HEK293 (cell line): Measurements from ENCODE around the gene NLRP6.

Experiments
- CTCF ChIA-PET: fragments of 350-600 bp; formaldehyde crosslinking; extraction: SDS; loops from one replicate; lab custom pipeline; 2021; ENCODE audit warnings: antibody characterized with exemption; lab: Yijun Ruan, JAX
- POLR2A ChIA-PET: fragments of 300-600 bp; formaldehyde crosslinking; extraction: SDS; loops from one replicate; lab custom pipeline; 2020; ENCODE audit warnings: antibody characterized with exemption, inconsistent platforms; lab: Yijun Ruan, JAX
- H3K27ac ChIP-seq: fragments of 200-500 bp; sonication (Bioruptor generic); 2 replicates; pipeline ENCODE4 v1.5.1; 2014; ENCODE audit warnings: low read depth, low read length, control low read depth, inconsistent platforms; ENCODE audit errors: extremely low read depth
- H3K36me3 ChIP-seq, 2 experiments: fragments of 200-500 bp in 1 of 2; sonication (Bioruptor generic) in 1 of 2; 1 replicate in 1 of 2; 2 replicates in 1 of 2; pipeline ENCODE4 v1.5.1; 2014 to 2017; ENCODE audit warnings: inconsistent platforms in 2 of 2, low read length in 2 of 2; ENCODE audit not compliant: control insufficient read depth in 2 of 2, insufficient read depth in 1 of 2
- H3K4me1 ChIP-seq: fragments of 200-500 bp; sonication (Bioruptor generic); 2 replicates; pipeline ENCODE4 v1.5.1; 2014; ENCODE audit warnings: mild to moderate bottlenecking, low read length, inconsistent platforms; ENCODE audit not compliant: control insufficient read depth, insufficient read depth
- H3K4me3 ChIP-seq: 2 replicates; pipeline ENCODE4 v1.5.1; 2011; ENCODE audit warnings: low read depth, mild to moderate bottlenecking, control low read depth, low read length, moderate library complexity
- H3K9me3 ChIP-seq: fragments of 200-500 bp; sonication (Bioruptor generic); 2 replicates; pipeline ENCODE4 v1.5.1; 2014; ENCODE audit warnings: low read depth, low read length, inconsistent platforms; ENCODE audit not compliant: control insufficient read depth, insufficient read depth
- IKZF3 ChIP-seq: fragments of 450-650 bp; IDR thresholded peaks from 2 replicates; pipeline ENCODE4 v1.5.0; 2018; ENCODE audit warnings: missing biosample characterization, mild to moderate bottlenecking, missing genetic modification characterization, moderate library complexity
- KLF17 ChIP-seq: fragments of 450-650 bp; formaldehyde crosslinking; IDR thresholded peaks from 2 replicates; pipeline ENCODE4 v1.5.1; 2016; ENCODE audit warnings: missing biosample characterization, missing genetic modification characterization
- KLF7 ChIP-seq: fragments of 450-650 bp; formaldehyde crosslinking; IDR thresholded peaks from 2 replicates; pipeline ENCODE4 v1.5.1; 2016; ENCODE audit warnings: missing biosample characterization, missing genetic modification characterization, borderline replicate concordance
- SP7 ChIP-seq: fragments of 450-650 bp; formaldehyde crosslinking; IDR thresholded peaks from 2 replicates; pipeline ENCODE4 v1.5.1; 2016; ENCODE audit warnings: missing biosample characterization, missing genetic modification characterization
- WT1 ChIP-seq: fragments of 450-650 bp; formaldehyde crosslinking; IDR thresholded peaks from 2 replicates; pipeline ENCODE4 v1.5.1; 2016; ENCODE audit warnings: missing biosample characterization, missing genetic modification characterization
- ZBTB17 ChIP-seq: fragments of 450-650 bp; formaldehyde crosslinking; IDR thresholded peaks from 2 replicates; pipeline ENCODE4 v1.5.1; 2016; ENCODE audit warnings: missing biosample characterization, missing genetic modification characterization
- ZNF10 ChIP-seq: fragments of 450-650 bp; formaldehyde crosslinking; IDR thresholded peaks from 2 replicates; pipeline ENCODE4 v1.5.1; 2017; ENCODE audit warnings: missing biosample characterization, missing genetic modification characterization
- ZNF341 ChIP-seq: fragments of 450-650 bp; formaldehyde crosslinking; IDR thresholded peaks from 2 replicates; pipeline ENCODE4; 2016; ENCODE audit warnings: low read depth, missing biosample characterization, missing genetic modification characterization
- ZNF350 ChIP-seq: fragments of 450-650 bp; formaldehyde crosslinking; IDR thresholded peaks from 2 replicates; pipeline ENCODE4 v1.5.0; 2017; ENCODE audit warnings: missing biosample characterization, mild to moderate bottlenecking, missing genetic modification characterization
- ZNF366 ChIP-seq: fragments of 450-650 bp; formaldehyde crosslinking; conservative IDR thresholded peaks from 2 replicates; pipeline ENCODE4 v1.5.1; 2016; ENCODE audit warnings: missing biosample characterization, missing genetic modification characterization
- ZNF514 ChIP-seq: fragments of 450-650 bp; formaldehyde crosslinking; IDR thresholded peaks from 2 replicates; pipeline ENCODE4 v1.5.1; 2016; ENCODE audit warnings: missing biosample characterization, missing genetic modification characterization
- ZNF530 ChIP-seq: fragments of 450-650 bp; formaldehyde crosslinking; IDR thresholded peaks from 2 replicates; pipeline ENCODE4 v1.5.1; 2016; ENCODE audit warnings: low read depth, missing biosample characterization, missing genetic modification characterization
- ZNF561 ChIP-seq: fragments of 450-650 bp; IDR thresholded peaks from 2 replicates; pipeline ENCODE4 v1.5.1; 2018; ENCODE audit warnings: missing biosample characterization, missing genetic modification characterization, borderline replicate concordance
- ZNF610 ChIP-seq: fragments of 450-650 bp; formaldehyde crosslinking; IDR thresholded peaks from 2 replicates; pipeline ENCODE4 v1.5.1; 2016; ENCODE audit warnings: missing biosample characterization, missing genetic modification characterization, borderline replicate concordance
- ZNF626 ChIP-seq: fragments of 450-650 bp; sonication (Bioruptor Pico); formaldehyde crosslinking; IDR thresholded peaks from 2 replicates; pipeline ENCODE4 v1.5.1; 2018; ENCODE audit warnings: missing biosample characterization, missing genetic modification characterization, inconsistent platforms
- ZNF664 ChIP-seq: fragments of 450-650 bp; formaldehyde crosslinking; IDR thresholded peaks from 2 replicates; pipeline ENCODE4 v1.5.1; 2016; ENCODE audit warnings: missing biosample characterization, missing genetic modification characterization
- ZNF791 ChIP-seq: fragments of 450-650 bp; formaldehyde crosslinking; IDR thresholded peaks from 2 replicates; pipeline ENCODE4 v1.5.1; 2016; ENCODE audit warnings: missing biosample characterization, missing genetic modification characterization
- ZNF837 ChIP-seq: fragments of 450-650 bp; formaldehyde crosslinking; IDR thresholded peaks from 2 replicates; pipeline ENCODE4 v1.5.1; 2016; ENCODE audit warnings: missing biosample characterization, missing genetic modification characterization
- ZSCAN30 ChIP-seq: fragments of 450-650 bp; IDR thresholded peaks from 2 replicates; pipeline ENCODE4 v1.5.1; 2018; ENCODE audit warnings: missing biosample characterization, mild to moderate bottlenecking, missing genetic modification characterization, moderate library complexity
- TF ChIP-seq, protein P1 (sequence below): fragments of 450-650 bp; formaldehyde crosslinking; IDR thresholded peaks from 2 replicates; pipeline ENCODE4 v1.5.1; 2016; ENCODE audit warnings: missing biosample characterization, missing genetic modification characterization, low read depth
- TF ChIP-seq, protein P2 (sequence below): fragments of 450-650 bp; formaldehyde crosslinking; IDR thresholded peaks from 2 replicates; pipeline ENCODE4 v1.5.1; 2016; ENCODE audit warnings: missing biosample characterization, missing genetic modification characterization, borderline replicate concordance
- TF ChIP-seq, protein P3 (sequence below): fragments of 450-650 bp; formaldehyde crosslinking; IDR thresholded peaks from 2 replicates; pipeline ENCODE4 v1.5.1; 2016; ENCODE audit warnings: missing biosample characterization, missing genetic modification characterization

Gene NLRP6

GRCh38 chr11:255176-255575 is 23.0 kb upstream of the NLRP6 start:
- POLR2A ChIA-PET, result interaction anchor here (1.6 kb wide), 1 partner anchor 48 kb away, joined by 5 read pairs; the partner anchor contains the start of genes BET1L and RIC8A

GRCh38 chr11:255816-256215 is 22.4 kb upstream of the NLRP6 start:
- Histone ChIP-seq H3K36me3 (peaks cover 0 to 32% of the 10 kb centered on the region in 2 experiments; a peak in 1 of 3 replicates), H3K4me3 (no peak overlapping the region), H3K4me1 (no peaks in the 10 kb centered on the region), H3K9me3 (no peaks in the 10 kb centered on the region), H3K27ac (no peak overlapping the region)
- ChIA-PET POLR2A (no interaction called here), CTCF (interaction anchor here (0.9 kb wide), 1 partner anchor 12 kb away, joined by 3 read pairs; no protein-coding TSS in a partner anchor)
- TF ChIP-seq ZBTB17 (tag by site-specific recombination) (peak; percentile 93), ZNF366 (tag by site-specific recombination) (peak; percentile 97), KLF7 (tag by site-specific recombination) (no peak)

More at GRCh38 chr11:255176-255575, 23.0 kb upstream of the NLRP6 start:
- Histone ChIP-seq H3K27ac (no peak overlapping the region), H3K4me1 (no peaks in the 10 kb centered on the region), H3K36me3 (peaks cover 0 to 38% of the 10 kb centered on the region in 2 experiments; a peak in 1 of 3 replicates), H3K9me3 (no peaks in the 10 kb centered on the region), H3K4me3 (no peak overlapping the region)
- CTCF ChIA-PET, result interaction anchor here (0.6 to 0.9 kb wide), 3 partner anchors 12 to 36 kb away, joined by 3 to 4 read pairs (median 3); no protein-coding TSS in a partner anchor
- no peak for TF ChIP-seq ZNF837
- TF ChIP-seq SP7 (tag by site-specific recombination), result no peak
- TF ChIP-seq, protein P1, sequence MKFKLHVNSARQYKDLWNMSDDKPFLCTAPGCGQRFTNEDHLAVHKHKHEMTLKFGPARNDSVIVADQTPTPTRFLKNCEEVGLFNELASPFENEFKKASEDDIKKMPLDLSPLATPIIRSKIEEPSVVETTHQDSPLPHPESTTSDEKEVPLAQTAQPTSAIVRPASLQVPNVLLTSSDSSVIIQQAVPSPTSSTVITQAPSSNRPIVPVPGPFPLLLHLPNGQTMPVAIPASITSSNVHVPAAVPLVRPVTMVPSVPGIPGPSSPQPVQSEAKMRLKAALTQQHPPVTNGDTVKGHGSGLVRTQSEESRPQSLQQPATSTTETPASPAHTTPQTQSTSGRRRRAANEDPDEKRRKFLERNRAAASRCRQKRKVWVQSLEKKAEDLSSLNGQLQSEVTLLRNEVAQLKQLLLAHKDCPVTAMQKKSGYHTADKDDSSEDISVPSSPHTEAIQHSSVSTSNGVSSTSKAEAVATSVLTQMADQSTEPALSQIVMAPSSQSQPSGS (tag by site-specific recombination), result no peak
- no peak for TF ChIP-seq IKZF3 (tag by site-specific recombination)
- TF ChIP-seq ZSCAN30 (tag by site-specific recombination), result no peak
- TF ChIP-seq, protein P2, sequence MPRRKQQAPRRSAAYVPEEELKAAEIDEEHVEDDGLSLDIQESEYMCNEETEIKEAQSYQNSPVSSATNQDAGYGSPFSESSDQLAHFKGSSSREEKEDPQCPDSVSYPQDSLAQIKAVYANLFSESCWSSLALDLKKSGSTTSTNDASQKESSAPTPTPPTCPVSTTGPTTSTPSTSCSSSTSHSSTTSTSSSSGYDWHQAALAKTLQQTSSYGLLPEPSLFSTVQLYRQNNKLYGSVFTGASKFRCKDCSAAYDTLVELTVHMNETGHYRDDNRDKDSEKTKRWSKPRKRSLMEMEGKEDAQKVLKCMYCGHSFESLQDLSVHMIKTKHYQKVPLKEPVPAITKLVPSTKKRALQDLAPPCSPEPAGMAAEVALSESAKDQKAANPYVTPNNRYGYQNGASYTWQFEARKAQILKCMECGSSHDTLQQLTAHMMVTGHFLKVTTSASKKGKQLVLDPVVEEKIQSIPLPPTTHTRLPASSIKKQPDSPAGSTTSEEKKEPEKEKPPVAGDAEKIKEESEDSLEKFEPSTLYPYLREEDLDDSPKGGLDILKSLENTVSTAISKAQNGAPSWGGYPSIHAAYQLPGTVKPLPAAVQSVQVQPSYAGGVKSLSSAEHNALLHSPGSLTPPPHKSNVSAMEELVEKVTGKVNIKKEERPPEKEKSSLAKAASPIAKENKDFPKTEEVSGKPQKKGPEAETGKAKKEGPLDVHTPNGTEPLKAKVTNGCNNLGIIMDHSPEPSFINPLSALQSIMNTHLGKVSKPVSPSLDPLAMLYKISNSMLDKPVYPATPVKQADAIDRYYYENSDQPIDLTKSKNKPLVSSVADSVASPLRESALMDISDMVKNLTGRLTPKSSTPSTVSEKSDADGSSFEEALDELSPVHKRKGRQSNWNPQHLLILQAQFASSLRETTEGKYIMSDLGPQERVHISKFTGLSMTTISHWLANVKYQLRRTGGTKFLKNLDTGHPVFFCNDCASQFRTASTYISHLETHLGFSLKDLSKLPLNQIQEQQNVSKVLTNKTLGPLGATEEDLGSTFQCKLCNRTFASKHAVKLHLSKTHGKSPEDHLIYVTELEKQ (tag by site-specific recombination), result no peak
- no peak for TF ChIP-seq ZNF561 (tag by site-specific recombination)
- no peak for TF ChIP-seq ZNF10 (tag by site-specific recombination)
- TF ChIP-seq ZNF341 (tag by site-specific recombination), result no peak
- no peak for TF ChIP-seq ZNF514 (tag by site-specific recombination)
- no peak for TF ChIP-seq ZNF610
- no peak for TF ChIP-seq WT1 (tag by site-specific recombination)

GRCh38 chr11:256952-257737 is 21.1 kb upstream of the NLRP6 start:
- Histone ChIP-seq H3K27ac (no peak overlapping the region), H3K9me3 (no peaks in the 10 kb centered on the region), H3K36me3 (peaks cover 0 to 18% of the 10 kb centered on the region in 2 experiments; a peak in 1 of 3 replicates), H3K4me3 (no peak overlapping the region), H3K4me1 (no peaks in the 10 kb centered on the region)
- POLR2A ChIA-PET, result no interaction called here
- CTCF ChIA-PET, result interaction anchor here (0.6 kb wide), 1 partner anchor 47 kb away, joined by 5 read pairs; no protein-coding TSS in a partner anchor
- TF ChIP-seq, protein P3, sequence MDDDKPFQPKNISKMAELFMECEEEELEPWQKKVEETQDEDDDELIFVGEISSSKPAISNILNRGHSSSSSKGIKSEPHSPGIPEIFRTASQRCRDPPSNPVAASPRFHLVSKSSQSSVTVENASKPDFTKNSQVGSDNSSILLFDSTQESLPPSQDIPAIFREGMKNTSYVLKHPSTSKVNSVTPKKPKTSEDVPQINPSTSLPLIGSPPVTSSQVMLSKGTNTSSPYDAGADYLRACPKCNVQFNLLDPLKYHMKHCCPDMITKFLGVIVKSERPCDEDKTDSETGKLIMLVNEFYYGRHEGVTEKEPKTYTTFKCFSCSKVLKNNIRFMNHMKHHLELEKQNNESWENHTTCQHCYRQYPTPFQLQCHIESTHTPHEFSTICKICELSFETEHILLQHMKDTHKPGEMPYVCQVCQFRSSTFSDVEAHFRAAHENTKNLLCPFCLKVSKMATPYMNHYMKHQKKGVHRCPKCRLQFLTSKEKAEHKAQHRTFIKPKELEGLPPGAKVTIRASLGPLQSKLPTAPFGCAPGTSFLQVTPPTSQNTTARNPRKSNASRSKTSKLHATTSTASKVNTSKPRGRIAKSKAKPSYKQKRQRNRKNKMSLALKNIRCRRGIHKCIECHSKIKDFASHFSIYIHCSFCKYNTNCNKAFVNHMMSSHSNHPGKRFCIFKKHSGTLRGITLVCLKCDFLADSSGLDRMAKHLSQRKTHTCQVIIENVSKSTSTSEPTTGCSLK (tag by site-specific recombination), result no peak
- TF ChIP-seq ZNF530 (tag by site-specific recombination) (no peak), ZNF626 (no peak), ZNF791 (tag by site-specific recombination) (no peak), ZNF664 (tag by site-specific recombination) (no peak), ZNF350 (tag by site-specific recombination) (no peak), KLF17 (tag by site-specific recombination) (no peak)
